Stomach smooth muscle (tissue), 2 donors: ENCODE data around the gene LPCAT3.

Experiments
- H3K27ac ChIP-seq: one replicate; pipeline ENCODE4 v1.7.0; 2013; ENCODE audit warnings: mild to moderate bottlenecking, low read length, inconsistent platforms
- H3K27me3 ChIP-seq, 2 donors: one replicate each; pipeline ENCODE4 v1.7.0; 2013; ENCODE audit warnings: low read length in 2 of 2; ENCODE audit not compliant: insufficient read depth in 2 of 2, control insufficient read depth in 1 of 2
- H3K36me3 ChIP-seq, 2 donors: one replicate each; pipeline ENCODE4 v1.7.0; 2013; ENCODE audit warnings: low read length in 2 of 2; ENCODE audit not compliant: control insufficient read depth in 2 of 2, insufficient read depth in 2 of 2
- H3K4me1 ChIP-seq: one replicate; pipeline ENCODE4 v1.7.0; 2013; ENCODE audit warnings: low read length; ENCODE audit not compliant: control insufficient read depth, insufficient read depth
- H3K4me3 ChIP-seq, 2 donors: one replicate each; pipeline ENCODE4 v1.7.0; 2013; ENCODE audit warnings: low read length in 2 of 2
- H3K9ac ChIP-seq, 2 donors: one replicate each; pipeline ENCODE4 v1.7.0; 2013; ENCODE audit warnings: low read length in 2 of 2, mild to moderate bottlenecking in 1 of 2
- H3K9me3 ChIP-seq, 2 donors: one replicate each; pipeline ENCODE4 v1.7.0; 2013; ENCODE audit warnings: low read length in 2 of 2; ENCODE audit not compliant: control insufficient read depth in 2 of 2
- donor health status: healthy.
- donor health status: Pancreatic carcinoma.

Gene LPCAT3

GRCh38 chr12:6958609-6959057 lies 59.6 kb downstream of the LPCAT3 start:
- H3K36me3 ChIP-seq = no peaks in the 10 kb centered on the region
- peaks cover 32% of the 10 kb centered on the region for H3K4me1 ChIP-seq
- no peak overlapping the region for H3K4me3 ChIP-seq

GRCh38 chr12:6957741-6958608 lies 60.3 kb downstream of the LPCAT3 start:
- H3K27me3 ChIP-seq = no peaks in the 10 kb centered on the region
- no peaks in the 10 kb centered on the region for H3K36me3 ChIP-seq
- no peak overlapping the region for H3K27ac ChIP-seq
- H3K4me1 ChIP-seq = peaks cover 32% of the 10 kb centered on the region
- H3K9ac ChIP-seq = no peak overlapping the region
- no peak overlapping the region for H3K4me3 ChIP-seq
- no peaks in the 10 kb centered on the region for H3K9me3 ChIP-seq

More at GRCh38 chr12:6958609-6959057, 59.6 kb downstream of the LPCAT3 start:
- Histone ChIP-seq H3K9ac (no peak overlapping the region), H3K9me3 (no peaks in the 10 kb centered on the region), H3K27ac (no peak overlapping the region), H3K27me3 (no peaks in the 10 kb centered on the region)

DNA sequence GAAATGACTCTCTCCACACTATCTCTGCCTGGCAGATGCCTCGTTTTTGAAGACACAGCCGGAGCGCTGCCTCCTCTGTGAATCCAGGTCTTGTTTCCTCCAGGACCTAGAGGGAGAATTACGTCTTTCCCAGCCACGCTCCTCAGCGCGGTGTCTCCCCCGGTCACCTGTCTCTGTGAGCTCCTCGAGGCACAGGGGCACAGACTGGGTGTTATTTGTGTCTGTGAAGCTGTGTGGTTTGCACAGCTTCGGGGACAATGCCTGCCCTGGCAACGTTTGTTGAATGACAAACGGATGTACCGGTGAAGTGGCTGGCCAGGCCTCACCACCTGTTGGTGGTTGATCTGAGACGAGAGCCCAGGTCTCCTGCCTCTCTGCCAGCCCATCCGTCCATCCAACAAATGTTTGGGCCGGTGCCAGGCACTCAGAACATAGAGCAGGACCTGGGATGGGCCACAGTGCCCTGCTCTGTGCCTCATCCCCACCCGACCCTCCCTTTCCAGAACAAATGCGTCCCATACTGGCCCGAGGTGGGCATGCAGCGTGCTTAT lies 61.0 kb downstream of the LPCAT3 start:
- Histone ChIP-seq H3K9ac (no peak overlapping the region), H3K36me3 (no peaks in the 10 kb centered on the region), H3K27me3 (no peaks in the 10 kb centered on the region), H3K9me3 (no peaks in the 10 kb centered on the region), H3K4me1 (peaks cover 26% of the 10 kb centered on the region), H3K27ac (no peak overlapping the region), H3K4me3 (no peak overlapping the region)

- no peak overlapping the region for H3K9ac ChIP-seq
- no peak overlapping the region for H3K27ac ChIP-seq
- H3K36me3 ChIP-seq = no peaks in the 10 kb centered on the region
- H3K4me1 ChIP-seq = peaks cover 16% of the 10 kb centered on the region
- no peaks in the 10 kb centered on the region for H3K9me3 ChIP-seq
- no peak overlapping the region for H3K4me3 ChIP-seq
- H3K27me3 ChIP-seq = no peaks in the 10 kb centered on the region
These were observed 62.1 kb downstream of the LPCAT3 start for GRCh38 chr12:6956021-6956727.

GRCh38 chr12:6955108-6956020 lies 62.9 kb downstream of the LPCAT3 start:
- no peaks in the 10 kb centered on the region for H3K27me3 ChIP-seq
- no peak overlapping the region for H3K27ac ChIP-seq
- peaks cover 8% of the 10 kb centered on the region for H3K4me1 ChIP-seq
- H3K9me3 ChIP-seq = no peaks in the 10 kb centered on the region
- no peak overlapping the region for H3K4me3 ChIP-seq
- H3K9ac ChIP-seq = no peak overlapping the region
- no peaks in the 10 kb centered on the region for H3K36me3 ChIP-seq

- Histone ChIP-seq H3K27ac (no peak overlapping the region), H3K4me1 (peaks cover 6% of the 10 kb centered on the region), H3K4me3 (no peak overlapping the region), H3K36me3 (no peaks in the 10 kb centered on the region), H3K9me3 (no peaks in the 10 kb centered on the region), H3K9ac (peak overlapping the region in 1 of 2 donors; percentile 29), H3K27me3 (no peaks in the 10 kb centered on the region)
These were observed 63.8 kb downstream of the LPCAT3 start for GRCh38 chr12:6954316-6955107.

DNA sequence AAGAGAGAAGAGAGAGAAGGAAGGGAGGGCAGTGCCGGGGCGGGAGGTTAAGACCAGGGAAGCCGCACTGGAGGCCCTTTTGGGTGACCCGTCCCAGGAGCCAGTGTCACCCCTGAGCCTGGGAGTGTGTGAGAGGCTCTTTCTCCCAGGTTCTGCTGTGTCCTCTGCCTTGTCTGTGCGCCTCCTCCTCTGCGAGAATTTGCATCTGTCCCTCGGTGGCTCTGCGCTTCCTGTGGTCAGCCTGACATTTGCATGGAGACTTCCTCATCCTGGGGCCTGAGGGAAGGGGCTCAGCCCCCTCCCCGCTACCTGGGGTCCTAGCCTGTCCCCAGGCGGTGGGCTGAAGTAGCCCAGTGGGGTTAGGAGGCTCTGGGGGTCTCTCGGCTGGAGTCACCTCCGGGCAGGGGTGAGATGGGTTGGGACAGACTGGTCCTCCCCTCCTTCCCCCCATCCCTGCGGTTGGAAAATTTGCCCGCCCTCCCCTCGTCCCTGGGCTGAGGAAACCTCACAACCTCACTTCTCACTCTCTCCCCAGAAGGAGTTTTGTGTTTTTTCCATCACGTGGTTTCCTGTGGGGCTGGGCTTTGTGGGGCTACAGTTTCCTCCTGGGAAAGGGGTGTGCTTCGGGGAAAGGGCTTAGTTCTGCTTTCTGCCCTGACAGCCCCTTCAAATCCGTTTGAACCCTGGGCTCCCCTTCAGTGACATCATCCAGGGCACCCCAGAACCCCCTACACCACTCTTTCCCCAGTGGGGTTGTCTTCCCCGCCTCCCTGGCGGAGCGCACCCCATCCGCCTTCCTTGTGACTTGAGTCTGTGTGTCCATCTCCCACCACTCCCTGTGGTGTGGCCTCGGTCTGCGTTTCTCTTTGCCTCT lies 64.6 kb downstream of the LPCAT3 start:
- H3K9ac ChIP-seq = peak overlapping the region in 1 of 2 donors; percentile 29
- peak overlapping the region; percentile 31 for H3K27ac ChIP-seq
- peaks cover 6% of the 10 kb centered on the region for H3K4me1 ChIP-seq
- peak overlapping the region in 1 of 2 donors; percentile 3 for H3K4me3 ChIP-seq
- no peaks in the 10 kb centered on the region for H3K27me3 ChIP-seq
- H3K9me3 ChIP-seq = no peaks in the 10 kb centered on the region
- H3K36me3 ChIP-seq = no peaks in the 10 kb centered on the region

DNA sequence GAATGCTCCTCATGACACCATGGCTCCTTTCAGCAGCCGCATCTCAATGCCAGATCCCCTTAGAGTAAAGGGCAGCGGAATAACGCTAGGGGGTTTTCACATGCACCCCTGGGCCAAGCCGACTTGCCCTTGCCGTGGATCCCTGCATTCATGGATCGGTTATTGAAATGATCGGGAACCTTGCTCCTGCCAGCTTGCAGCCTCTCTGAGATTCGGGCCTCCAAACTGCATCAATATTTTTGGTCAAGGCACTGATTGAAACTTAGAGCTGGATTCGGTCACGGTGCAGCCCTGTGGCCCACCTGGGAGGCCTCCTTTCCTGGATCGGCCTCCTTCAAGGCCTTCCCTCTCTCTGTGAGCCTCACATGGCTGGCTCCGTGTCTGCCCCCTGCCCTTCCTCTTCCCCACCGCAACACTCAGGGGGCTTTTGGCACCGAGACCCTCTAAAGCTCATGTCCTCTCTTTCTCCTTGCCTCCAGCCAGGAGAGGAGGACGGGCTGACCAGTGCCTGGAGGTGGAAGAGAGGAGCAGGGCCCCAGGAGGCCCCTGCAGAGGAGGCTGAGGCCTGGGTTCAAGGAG lies 65.3 kb downstream of the LPCAT3 start:
- peak overlapping the region in 1 of 2 donors; percentile 49 for H3K4me3 ChIP-seq
- H3K27ac ChIP-seq = peak overlapping the region; percentile 31
- no peaks in the 10 kb centered on the region for H3K36me3 ChIP-seq
- H3K4me1 ChIP-seq = peaks cover 6% of the 10 kb centered on the region
- H3K9ac ChIP-seq = no peak overlapping the region
- H3K9me3 ChIP-seq = no peaks in the 10 kb centered on the region
- H3K27me3 ChIP-seq = no peaks in the 10 kb centered on the region
